NCI-H526 (cell line): ENCODE results near the gene CDK15.
A peak's percentile ranks its signal among the peaks of the same experiment; 100 is the strongest.
"Not testable (repeated sequence)": the region's sequence is repeated elsewhere in the genome, so short reads cannot be mapped to it uniquely, and the experiment has no call there.

Experiments
- DNase-seq, 2 experiments: peaks; one replicate each; lab custom pipeline; 2025; lab: John Stamatoyannopoulos, UW

CDK15 gene

DNA sequence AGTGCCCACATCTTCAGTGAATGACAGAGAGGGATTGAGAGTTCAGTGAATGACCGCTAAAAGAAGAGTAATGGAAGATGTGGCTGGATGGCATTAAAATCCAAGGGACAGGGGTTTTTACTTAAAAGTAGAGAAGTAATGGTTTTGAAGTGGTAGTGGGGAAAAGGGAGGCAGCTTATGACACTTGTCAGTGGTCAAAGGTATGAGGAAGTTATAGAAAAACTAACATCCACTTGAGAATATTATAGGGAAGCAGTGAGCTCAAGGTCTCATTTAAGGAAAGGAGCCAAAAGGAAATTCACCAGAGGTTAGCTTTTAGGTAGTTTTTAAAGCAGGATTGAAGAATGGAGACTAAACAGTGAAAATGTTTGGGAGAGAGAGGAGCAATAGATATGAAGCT, 24.3 kb downstream of the CDK15 start:
- DNase-seq: no peak

- no peak for DNase-seq
Observed at GRCh38 chr2:201831469-201831868, 25.1 kb downstream of the CDK15 start.

DNA sequence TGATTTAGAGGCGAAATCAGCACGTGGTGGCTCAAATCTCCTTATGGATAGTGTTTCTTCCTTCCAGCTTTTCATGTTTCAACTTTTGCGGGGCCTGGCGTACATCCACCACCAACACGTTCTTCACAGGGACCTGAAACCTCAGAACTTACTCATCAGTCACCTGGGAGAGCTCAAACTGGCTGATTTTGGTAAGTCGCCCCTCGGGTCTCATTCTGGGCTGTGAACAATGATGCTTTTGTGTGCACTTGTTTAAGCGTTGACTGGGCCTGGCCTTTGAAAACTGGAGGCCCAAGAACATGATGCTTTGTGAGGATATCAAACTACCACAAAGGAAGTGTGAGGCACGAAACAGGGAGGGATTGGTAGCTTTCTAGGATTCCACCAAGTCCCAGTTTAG, 27.4 kb downstream of the CDK15 start:
- DNase-seq: no peak

DNA sequence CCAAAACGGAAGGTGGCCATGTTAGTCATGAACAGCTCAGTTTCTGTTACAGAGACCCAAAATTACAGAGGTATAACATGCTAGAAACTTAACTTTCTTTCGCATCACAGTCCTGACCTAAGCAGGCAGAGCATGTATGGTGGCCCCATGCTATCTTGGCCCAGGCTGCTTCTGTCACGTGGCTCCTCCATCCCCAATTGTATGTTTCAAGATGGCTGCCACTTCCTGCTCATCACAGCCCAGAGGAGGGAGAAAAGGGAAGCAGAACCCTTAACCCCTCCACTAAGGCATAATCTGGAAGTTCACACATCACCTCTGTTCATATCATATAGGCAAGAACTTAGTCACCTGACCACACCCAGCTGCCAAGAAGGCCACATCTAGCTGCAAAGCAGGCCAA, 28.7 kb downstream of the CDK15 start:
- DNase-seq: no peak

GRCh38 chr2:201837391-201837790, 31.1 kb downstream of the CDK15 start:
- DNase-seq: no peak

DNA sequence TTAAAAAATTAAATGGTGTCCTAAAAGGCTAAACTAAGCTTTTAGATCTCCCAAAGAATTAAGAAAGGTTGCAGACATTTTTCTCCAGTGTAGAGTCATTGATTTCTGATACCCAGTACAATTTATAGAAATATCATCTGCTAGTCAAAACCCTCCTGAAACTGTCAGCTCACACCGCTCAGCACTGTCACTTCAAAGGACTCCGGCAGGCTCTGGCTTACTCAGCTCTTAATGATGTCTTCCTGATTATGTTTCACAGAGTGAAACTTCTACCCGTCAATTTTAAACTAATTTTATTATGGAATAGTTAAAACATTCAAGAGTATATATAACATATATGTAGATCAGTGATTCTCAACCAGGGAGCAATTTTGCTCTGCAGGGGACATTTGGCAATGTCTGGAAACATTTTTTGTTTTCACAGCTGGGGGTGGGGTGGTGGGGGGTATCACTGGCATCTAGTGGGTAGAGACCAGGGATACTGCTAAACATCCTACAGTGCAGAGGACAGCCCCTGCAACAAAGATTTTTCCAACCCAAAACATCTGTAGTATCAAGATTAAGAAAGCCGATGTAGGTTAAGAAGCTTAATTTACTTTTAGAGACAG, 31.6 kb downstream of the CDK15 start:
- DNase-seq: no peak

DNA sequence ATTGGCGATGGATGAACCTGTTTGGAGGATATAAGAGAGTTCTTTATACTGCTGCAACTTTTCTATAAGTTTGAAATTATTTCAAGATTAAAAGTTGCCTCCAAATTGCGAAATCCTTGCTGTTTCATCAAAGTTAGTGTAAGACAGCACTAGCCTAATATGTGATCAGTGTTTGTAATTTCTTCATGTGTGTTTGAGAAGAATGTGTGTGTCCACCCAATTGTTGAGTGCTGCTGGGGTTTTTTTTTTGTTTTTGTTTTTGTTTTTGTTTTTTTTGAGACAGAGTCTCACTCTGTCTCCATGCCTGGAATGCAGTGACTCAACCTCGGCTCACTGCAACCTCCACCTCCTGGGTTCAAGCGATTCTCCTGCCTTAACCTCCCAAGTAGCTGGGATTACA, 33.4 kb downstream of the CDK15 start:
- no peak for DNase-seq

- DNase-seq: no peak
Observed at GRCh38 chr2:201840726-201841125, 34.4 kb downstream of the CDK15 start.

DNA sequence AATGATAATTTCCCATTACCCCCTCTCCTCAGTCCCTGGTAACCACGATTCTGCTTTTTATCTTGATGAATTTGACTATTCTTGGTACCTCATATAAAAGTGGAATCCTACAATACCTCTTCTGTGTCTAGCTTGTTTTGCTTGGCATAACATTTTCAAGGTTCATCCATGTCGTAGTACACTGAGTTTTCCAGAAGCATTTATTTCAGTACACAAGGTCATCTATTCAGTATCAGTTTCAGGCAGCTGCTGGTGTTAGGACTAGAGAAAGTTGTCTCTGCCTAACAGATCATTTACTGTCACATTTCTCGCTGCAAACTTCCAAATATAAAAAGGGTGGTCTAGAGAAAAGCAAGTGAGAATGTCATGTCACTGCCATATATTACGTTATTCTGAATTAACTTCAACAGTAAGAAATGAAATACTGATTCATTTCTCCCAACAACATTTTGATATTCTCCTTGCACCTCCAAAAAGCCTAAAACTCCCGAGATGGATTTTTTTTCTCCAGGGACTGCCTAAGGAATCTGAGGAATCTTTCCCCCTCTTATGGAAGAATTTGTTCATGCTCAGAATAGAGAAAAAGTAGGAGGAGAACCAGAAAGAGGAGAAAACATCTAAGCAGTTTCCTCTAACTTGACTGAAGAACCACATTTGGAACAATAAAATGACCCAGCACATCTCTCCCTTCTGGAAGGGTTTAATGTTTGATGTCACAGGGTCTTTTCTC, 36.0 kb downstream of the CDK15 start:
- DNase-seq: no peak

GRCh38 chr2:201844922-201845321, 38.6 kb downstream of the CDK15 start:
- DNase-seq: not testable (repeated sequence)

- DNase-seq: no peak
Observed at GRCh38 chr2:201847481-201847880, 41.1 kb downstream of the CDK15 start.

- no peak for DNase-seq
Observed at GRCh38 chr2:201852462-201852861, 46.1 kb downstream of the CDK15 start.

- DNase-seq: no peak
Observed at GRCh38 chr2:201852878-201853415, 46.6 kb downstream of the CDK15 start.

DNA sequence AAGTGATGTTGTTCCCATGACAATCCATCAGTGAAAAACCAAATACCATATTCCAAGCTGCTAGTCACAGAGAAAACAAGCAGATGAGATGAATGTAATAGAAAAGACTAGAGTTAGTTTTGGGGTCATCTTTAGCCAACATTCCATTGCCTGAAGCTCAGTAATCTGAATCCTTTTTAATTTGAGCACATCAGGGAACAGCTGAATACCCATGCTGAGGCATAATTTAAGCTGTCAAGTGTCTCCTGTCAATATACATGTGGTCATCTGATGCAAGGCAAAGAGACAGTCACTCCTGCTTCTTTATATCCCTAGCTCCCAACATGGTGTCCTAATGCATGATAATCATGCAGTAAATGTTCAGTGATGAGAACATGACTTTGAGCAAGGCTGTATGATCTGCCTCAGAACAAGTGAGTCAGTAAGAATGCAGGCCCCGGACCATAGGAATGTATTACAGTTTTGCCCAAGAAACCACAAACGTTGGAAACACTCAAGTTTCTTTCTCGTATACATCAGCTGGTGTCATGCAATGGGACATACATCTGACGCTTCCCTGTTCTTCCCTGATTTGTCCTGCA, 48.0 kb downstream of the CDK15 start:
- DNase-seq: no peak

GRCh38 chr2:201854841-201855240, 48.5 kb downstream of the CDK15 start:
- DNase-seq: no peak

GRCh38 chr2:201855356-201855755, 49.0 kb downstream of the CDK15 start:
- DNase-seq: no peak

GRCh38 chr2:201857326-201857725, 51.0 kb downstream of the CDK15 start:
- no peak for DNase-seq

DNA sequence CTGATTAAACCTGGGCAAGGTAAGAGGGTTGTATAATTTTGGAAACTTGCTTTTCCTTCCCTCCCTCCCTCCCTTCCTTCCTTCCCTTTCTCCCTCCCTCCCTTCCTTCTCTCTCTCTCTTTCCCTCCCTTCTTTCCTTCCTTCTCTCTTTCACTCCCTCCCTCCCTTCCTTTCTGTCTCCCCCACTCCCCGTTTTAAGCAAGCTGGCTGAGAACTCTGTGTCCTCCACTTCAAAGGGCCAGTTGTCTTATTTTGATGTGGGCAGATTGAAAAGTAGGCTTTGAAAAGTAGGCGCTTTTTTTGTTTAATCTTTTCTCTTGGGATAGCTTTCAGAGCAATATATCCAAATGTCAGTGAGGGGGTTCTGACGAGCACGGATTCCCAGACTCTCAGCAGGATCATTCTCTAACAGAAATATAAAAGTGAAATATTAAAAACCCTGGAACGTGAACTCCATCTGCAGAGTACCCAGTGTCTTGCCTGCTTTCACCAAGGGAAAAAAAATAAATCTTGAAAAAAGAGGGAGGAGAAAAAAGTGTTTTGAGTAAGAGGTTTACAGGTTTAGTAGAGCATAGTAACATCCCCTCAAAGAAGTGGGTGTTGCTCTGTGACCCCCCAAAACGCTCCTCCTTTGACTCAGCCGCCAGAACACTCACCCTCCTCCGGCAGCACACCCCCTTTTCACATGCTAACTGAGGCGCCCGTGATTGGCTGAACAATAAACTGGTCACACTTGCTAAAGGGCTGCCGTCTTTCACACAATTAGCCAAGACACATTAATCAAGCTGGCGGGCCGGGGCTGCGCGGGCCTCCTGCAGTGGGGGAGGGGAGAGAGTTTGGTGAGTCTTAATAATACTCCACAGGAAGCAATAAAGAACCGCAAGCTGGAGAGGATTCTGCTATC, 52.2 kb downstream of the CDK15 start:
- no peak for DNase-seq

- no peak for DNase-seq
Observed at GRCh38 chr2:201859949-201860348, 53.6 kb downstream of the CDK15 start.

GRCh38 chr2:201860636-201861066, 54.3 kb downstream of the CDK15 start:
- peak; percentile 21 to 81 for DNase-seq

GRCh38 chr2:201862843-201863242, 56.5 kb downstream of the CDK15 start:
- DNase-seq: no peak
